ENCODE results near the gene BGN.

GRCh38 chrX:153449368-153450113 lies 45.2 kb upstream of the BGN start:
- TF ChIP-seq POLR2A (IDR thresholded peaks at IDR 0.05; ENCODE audit: low read length) (no peak), GATA1 (IDR thresholded peaks at IDR 0.05; ENCODE audit: low read depth, low read length) (no peak)

All from erythroblast (primary cell).